Activated CD4-positive, alpha-beta T cell treated with anti-CD3 and anti-CD28 coated beads, Interleukin-2, amount 50 U/mL, for 16 hours (primary cell): ENCODE measurements around the gene LRRIQ4.
A peak's percentile ranks its signal among the peaks of the same experiment; 100 is the strongest.

ENCODE experiments used
- DNase-seq: peaks from one replicate; pipeline ENCODE4 v3.0.0-alpha.2; 2020

LRRIQ4 gene

GRCh38 chr3:169811631-169812331 is 889 bp upstream of the LRRIQ4 start:
- DNase-seq, result no peak

GRCh38 chr3:169813278-169813677 is 608 bp downstream of the LRRIQ4 start:
- DNase-seq, result no peak

- peak; percentile 78 for DNase-seq
Measured at GRCh38 chr3:169813757-169814517, 1.3 kb downstream of the LRRIQ4 start.

GRCh38 chr3:169815590-169816150 is 3.0 kb downstream of the LRRIQ4 start:
- no peak for DNase-seq

GRCh38 chr3:169818316-169818715 is 5.6 kb downstream of the LRRIQ4 start:
- no peak for DNase-seq

GRCh38 chr3:169822091-169822490 is 9.4 kb downstream of the LRRIQ4 start:
- no peak for DNase-seq

GRCh38 chr3:169822540-169822939 is 9.9 kb downstream of the LRRIQ4 start:
- no peak for DNase-seq

- DNase-seq, result no peak
Measured at GRCh38 chr3:169822983-169823382, 10.3 kb downstream of the LRRIQ4 start.

GRCh38 chr3:169825316-169825715 is 12.6 kb downstream of the LRRIQ4 start:
- DNase-seq, result no peak

GRCh38 chr3:169827712-169828111 is 15.0 kb downstream of the LRRIQ4 start:
- DNase-seq, result no peak

GRCh38 chr3:169835533-169835932 is 22.9 kb downstream of the LRRIQ4 start:
- no peak for DNase-seq

GRCh38 chr3:169836078-169836941 is 23.6 kb downstream of the LRRIQ4 start:
- DNase-seq, result no peak

GRCh38 chr3:169836942-169837275 is 24.2 kb downstream of the LRRIQ4 start:
- no peak for DNase-seq

GRCh38 chr3:169838511-169839030 is 25.9 kb downstream of the LRRIQ4 start:
- no peak for DNase-seq

- DNase-seq, result no peak
Measured at GRCh38 chr3:169841171-169841570, 28.5 kb downstream of the LRRIQ4 start.

- DNase-seq, result no peak
Measured at GRCh38 chr3:169842960-169843359, 30.3 kb downstream of the LRRIQ4 start.

- no peak for DNase-seq
Measured at GRCh38 chr3:169846458-169847193, 34.0 kb downstream of the LRRIQ4 start.

GRCh38 chr3:169847896-169848295 is 35.2 kb downstream of the LRRIQ4 start:
- DNase-seq, result no peak

- DNase-seq, result no peak
Measured at GRCh38 chr3:169848741-169849140, 36.1 kb downstream of the LRRIQ4 start.

- no peak for DNase-seq
Measured at GRCh38 chr3:169850618-169851017, 37.9 kb downstream of the LRRIQ4 start.

GRCh38 chr3:169855514-169855913 is 42.8 kb downstream of the LRRIQ4 start:
- DNase-seq, result no peak

- no peak for DNase-seq
Measured at GRCh38 chr3:169857811-169858210, 45.1 kb downstream of the LRRIQ4 start.
